HG03565 (cell line): ENCODE data around the gene OARD1.
A peak's percentile ranks its signal among the peaks of the same experiment; 100 is the strongest.
"Not testable (repeated sequence)": the region's sequence is repeated elsewhere in the genome, so short reads cannot be mapped to it uniquely, and the experiment has no call there.

ENCODE experiments used
- ATAC-seq: cut with Tn5 transposase; IDR thresholded peaks from one replicate; pipeline ENCODE4 v1.9.1; 2021; ENCODE audit warnings: mild to moderate bottlenecking, moderate library complexity; ENCODE audit not compliant: unreplicated experiment

The OARD1 gene

GRCh38 chr6:41071923-41072835, at the start of gene OARD1:
Gene OARD1 (minus strand): TSS chr6:41072356. CDS start chr6:41071634, 722 bp downstream.
- peak; percentile 49 for ATAC-seq

GRCh38 chr6:41120058-41120457, 47.9 kb upstream of the OARD1 start:
- ATAC-seq, result no peak

GRCh38 chr6:41119508-41119907, 47.4 kb upstream of the OARD1 start:
- ATAC-seq, result no peak

- not testable (repeated sequence) for ATAC-seq
Measured at GRCh38 chr6:41115027-41115426, 42.9 kb upstream of the OARD1 start.

- no peak for ATAC-seq
Measured at GRCh38 chr6:41111017-41111416, 38.9 kb upstream of the OARD1 start.

GRCh38 chr6:41103847-41104246, 31.7 kb upstream of the OARD1 start:
- no peak for ATAC-seq

GRCh38 chr6:41100871-41101287, 28.7 kb upstream of the OARD1 start:
- ATAC-seq, result no peak

- no peak for ATAC-seq
Measured at GRCh38 chr6:41098366-41098765, 26.2 kb upstream of the OARD1 start.

- no peak for ATAC-seq
Measured at GRCh38 chr6:41097467-41098090, 25.4 kb upstream of the OARD1 start.

- ATAC-seq, result no peak
Measured at GRCh38 chr6:41093729-41094128, 21.6 kb upstream of the OARD1 start.

- ATAC-seq, result no peak
Measured at GRCh38 chr6:41092421-41093140, 20.4 kb upstream of the OARD1 start.

GRCh38 chr6:41090841-41091761, 18.9 kb upstream of the OARD1 start:
- no peak for ATAC-seq

- ATAC-seq, result no peak
Measured at GRCh38 chr6:41088451-41088850, 16.3 kb upstream of the OARD1 start.

- no peak for ATAC-seq
Measured at GRCh38 chr6:41085182-41085581, 13.0 kb upstream of the OARD1 start.

- ATAC-seq, result no peak
Measured at GRCh38 chr6:41083072-41083471, 10.9 kb upstream of the OARD1 start.

- ATAC-seq, result no peak
Measured at GRCh38 chr6:41080621-41081020, 8.5 kb upstream of the OARD1 start.

- no peak for ATAC-seq
Measured at GRCh38 chr6:41079080-41079479, 6.9 kb upstream of the OARD1 start.

- ATAC-seq, result no peak
Measured at GRCh38 chr6:41078101-41078500, 5.9 kb upstream of the OARD1 start.

GRCh38 chr6:41077536-41077935, 5.4 kb upstream of the OARD1 start:
- ATAC-seq, result no peak
